Measurements from ENCODE around the gene XPC.

Gene XPC

GRCh38 chr3:14144423-14145075, 33.9 kb downstream of the XPC start:
- TF ChIP-seq FOXK2 (IDR thresholded peaks at IDR 0.05) = no peak
- TF ChIP-seq PKNOX1 (IDR thresholded peaks at IDR 0.05) = peak; percentile 57
- no peak for TF ChIP-seq NFRKB (IDR thresholded peaks at IDR 0.05)
- peak; percentile 67 for DNase-seq (ENCODE audit: extremely low spot score)
- CTCF ChIA-PET = interaction anchor here (0.6 to 0.7 kb wide), 2 partner anchors 45 to 692 kb away, joined by 3 to 4 read pairs; no protein-coding TSS in a partner anchor
- POLR2A ChIA-PET = interaction anchor here (0.9 kb wide), 1 partner anchor 34 kb away, joined by 5 read pairs; the partner anchor contains the start of genes LSM3 and XPC

DNA sequence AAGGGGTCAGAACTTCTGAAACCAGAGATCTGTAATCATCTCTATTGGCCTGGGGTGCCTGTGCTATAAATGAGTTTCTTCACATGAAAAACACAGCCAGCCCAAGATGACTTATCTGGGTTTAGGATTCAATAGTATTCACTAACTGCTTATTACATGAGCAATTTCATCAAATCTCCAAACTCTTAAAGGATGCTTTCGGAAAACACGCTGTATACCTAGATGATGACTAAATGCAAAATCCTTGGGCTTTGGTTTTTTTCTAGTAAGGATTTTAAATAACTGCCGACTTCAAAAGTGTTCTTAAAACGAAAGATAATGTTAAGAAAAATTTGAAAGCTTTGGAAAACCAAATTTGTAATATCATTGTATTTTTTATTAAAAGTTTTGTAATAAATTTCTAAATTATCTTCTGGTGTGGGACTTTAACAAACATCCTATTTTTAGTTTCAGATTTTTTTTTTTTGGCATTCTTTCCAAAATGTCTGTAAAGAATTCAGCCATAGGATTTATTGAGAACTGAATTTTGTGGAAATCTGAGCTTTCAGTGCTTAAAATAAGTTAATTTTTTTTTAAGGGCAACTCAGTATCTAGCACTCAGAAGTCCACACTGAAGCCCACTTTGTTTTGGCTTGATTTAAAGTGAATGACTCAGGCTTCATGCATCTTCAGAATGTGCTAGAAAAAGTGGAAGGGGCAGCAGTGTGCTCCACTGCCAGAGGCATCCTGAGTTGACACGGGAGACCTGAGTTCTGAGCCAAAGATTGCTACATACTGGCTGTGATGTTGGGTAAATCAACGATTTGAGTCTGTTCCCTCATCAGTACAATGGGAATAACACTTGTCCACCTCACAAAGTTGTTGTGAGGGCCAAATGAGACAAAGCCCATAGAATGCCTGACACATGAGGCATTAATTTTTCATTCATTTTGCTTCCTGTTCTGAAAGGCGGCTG, 34.9 kb downstream of the XPC start:
- POLR2A ChIA-PET = no interaction called here
- TF ChIP-seq ZNF384 (IDR thresholded peaks at IDR 0.05) (no peak), BHLHE40 (IDR thresholded peaks at IDR 0.05; ENCODE audit: borderline replicate concordance) (no peak), FOXK2 (IDR thresholded peaks at IDR 0.05) (no peak), ARNT (IDR thresholded peaks at IDR 0.05) (no peak), HDGF (IDR thresholded peaks at IDR 0.05; ENCODE audit: borderline replicate concordance) (no peak), ELF4 (IDR thresholded peaks at IDR 0.05) (no peak), L3MBTL2 (conservative IDR thresholded peaks at IDR 0.05) (no peak), FOXM1 (IDR thresholded peaks at IDR 0.05; ENCODE audit: borderline replicate concordance) (no peak), FOXA1 (IDR thresholded peaks at IDR 0.05) (no peak), SUZ12 (IDR thresholded peaks at IDR 0.05) (no peak), PKNOX1 (IDR thresholded peaks at IDR 0.05) (no peak), LEF1 (IDR thresholded peaks at IDR 0.05; ENCODE audit: borderline replicate concordance) (no peak), TARDBP (IDR thresholded peaks at IDR 0.05) (no peak), SP1 (IDR thresholded peaks at IDR 0.05) (no peak), CTBP1 (IDR thresholded peaks at IDR 0.05; ENCODE audit: borderline replicate concordance) (no peak), NFRKB (IDR thresholded peaks at IDR 0.05) (no peak)

DNA sequence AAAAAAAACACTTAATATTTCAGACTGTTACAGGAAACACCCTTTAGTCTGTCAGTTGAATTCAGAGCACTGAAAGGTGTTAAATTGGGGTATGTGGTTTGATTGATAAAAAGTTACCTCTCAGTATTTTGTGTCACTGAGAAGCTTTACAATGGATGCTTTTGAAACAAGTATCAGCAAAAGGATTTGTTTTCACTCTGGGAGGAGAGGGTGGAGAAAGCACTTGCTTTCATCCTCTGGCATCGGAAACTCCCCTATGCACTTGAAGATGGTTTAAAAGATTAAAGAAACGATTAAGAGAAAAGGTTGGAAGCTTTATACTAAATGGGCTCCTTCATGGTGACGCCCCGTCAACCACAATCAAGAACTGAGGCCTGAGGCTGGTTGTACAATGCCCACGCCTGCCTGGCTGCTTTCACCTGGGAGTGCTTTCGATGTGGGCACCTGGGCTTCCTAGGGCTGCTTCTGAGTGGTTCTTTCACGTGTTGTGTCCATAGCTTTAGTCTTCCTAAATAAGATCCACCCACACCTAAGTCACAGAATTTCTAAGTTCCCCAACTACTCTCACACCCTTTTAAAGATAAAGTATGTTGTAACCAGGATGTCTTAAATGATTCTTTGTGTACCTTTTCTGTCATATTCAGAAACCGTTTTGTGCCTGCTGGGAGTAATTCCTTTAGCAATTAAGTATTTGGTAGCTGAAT, 35.7 kb downstream of the XPC start:
- ChIA-PET POLR2A (no interaction called here), CTCF (interaction anchor here (0.8 kb wide), 1 partner anchor 247 kb away, joined by 3 read pairs; no protein-coding TSS in a partner anchor)
- TF ChIP-seq SP1 (IDR thresholded peaks at IDR 0.05) (no peak), NFRKB (IDR thresholded peaks at IDR 0.05) (no peak), FOXA1 (IDR thresholded peaks at IDR 0.05) (no peak), TARDBP (IDR thresholded peaks at IDR 0.05) (no peak), L3MBTL2 (conservative IDR thresholded peaks at IDR 0.05) (no peak), ARNT (IDR thresholded peaks at IDR 0.05) (no peak), HDGF (IDR thresholded peaks at IDR 0.05; ENCODE audit: borderline replicate concordance) (no peak), LEF1 (IDR thresholded peaks at IDR 0.05; ENCODE audit: borderline replicate concordance) (no peak), ZNF384 (IDR thresholded peaks at IDR 0.05) (no peak), CTBP1 (IDR thresholded peaks at IDR 0.05; ENCODE audit: borderline replicate concordance) (no peak), BHLHE40 (IDR thresholded peaks at IDR 0.05; ENCODE audit: borderline replicate concordance) (no peak), ELF4 (IDR thresholded peaks at IDR 0.05) (no peak), PKNOX1 (IDR thresholded peaks at IDR 0.05) (no peak), FOXM1 (IDR thresholded peaks at IDR 0.05; ENCODE audit: borderline replicate concordance) (no peak), SUZ12 (IDR thresholded peaks at IDR 0.05) (no peak)
- DNase-seq (ENCODE audit: extremely low spot score) = no peak

More for the DNA sequence above, 34.9 kb downstream of the XPC start:
- DNase-seq (ENCODE audit: extremely low spot score) = no peak
- CTCF ChIA-PET = no interaction called here

DNA sequence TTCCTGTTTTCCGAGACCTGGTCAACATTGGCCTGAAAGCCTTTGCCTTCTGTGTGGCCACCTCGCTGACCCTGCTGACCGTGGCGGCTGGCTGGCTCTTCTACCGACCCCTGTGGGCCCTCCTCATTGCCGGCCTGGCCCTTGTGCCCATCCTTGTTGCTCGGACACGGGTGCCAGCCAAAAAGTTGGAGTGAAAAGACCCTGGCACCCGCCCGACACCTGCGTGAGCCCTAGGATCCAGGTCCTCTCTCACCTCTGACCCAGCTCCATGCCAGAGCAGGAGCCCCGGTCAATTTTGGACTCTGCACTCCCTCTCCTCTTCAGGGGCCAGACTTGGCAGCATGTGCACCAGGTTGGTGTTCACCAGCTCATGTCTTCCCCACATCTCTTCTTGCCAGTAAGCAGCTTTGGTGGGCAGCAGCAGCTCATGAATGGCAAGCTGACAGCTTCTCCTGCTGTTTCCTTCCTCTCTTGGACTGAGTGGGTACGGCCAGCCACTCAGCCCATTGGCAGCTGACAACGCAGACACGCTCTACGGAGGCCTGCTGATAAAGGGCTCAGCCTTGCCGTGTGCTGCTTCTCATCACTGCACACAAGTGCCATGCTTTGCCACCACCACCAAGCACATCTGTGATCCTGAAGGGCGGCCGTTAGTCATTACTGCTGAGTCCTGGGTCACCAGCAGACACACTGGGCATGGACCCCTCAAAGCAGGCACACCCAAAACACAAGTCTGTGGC, 36.6 kb downstream of the XPC start:
- DNase-seq (ENCODE audit: extremely low spot score) = no peak
- POLR2A ChIA-PET = no interaction called here
- CTCF ChIA-PET = no interaction called here
- TF ChIP-seq FOXM1 (IDR thresholded peaks at IDR 0.05; ENCODE audit: borderline replicate concordance) = no peak
- TF ChIP-seq SP1 (IDR thresholded peaks at IDR 0.05) = no peak
- TF ChIP-seq ARNT (IDR thresholded peaks at IDR 0.05) = no peak
- no peak for TF ChIP-seq L3MBTL2 (conservative IDR thresholded peaks at IDR 0.05)

DNA sequence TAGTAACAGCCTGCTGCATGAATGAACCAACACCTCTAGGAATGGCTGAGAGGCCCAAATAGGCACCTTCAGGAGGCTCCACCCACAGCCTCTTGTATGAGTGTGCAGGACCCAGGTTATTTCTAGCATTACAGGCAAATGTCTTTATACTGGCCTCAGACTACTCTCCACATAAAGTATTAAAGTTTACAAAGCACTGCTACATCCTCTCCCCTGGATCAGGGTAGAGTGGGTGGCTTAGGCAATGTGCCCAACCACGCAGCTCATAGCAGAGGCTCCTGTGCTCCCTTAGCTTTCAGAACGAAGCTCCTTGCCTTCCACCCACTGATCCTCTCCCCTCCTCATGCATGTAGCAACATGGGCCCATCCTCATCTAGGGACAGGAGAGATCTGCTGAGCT, 37.3 kb downstream of the XPC start:
- CTCF ChIA-PET = no interaction called here
- no peak for DNase-seq (ENCODE audit: extremely low spot score)
- POLR2A ChIA-PET = no interaction called here
- no peak for TF ChIP-seq NFRKB (IDR thresholded peaks at IDR 0.05)
- no peak for TF ChIP-seq TARDBP (IDR thresholded peaks at IDR 0.05)
- TF ChIP-seq LEF1 (IDR thresholded peaks at IDR 0.05; ENCODE audit: borderline replicate concordance) = no peak
- no peak for TF ChIP-seq SP1 (IDR thresholded peaks at IDR 0.05)
- no peak for TF ChIP-seq SUZ12 (IDR thresholded peaks at IDR 0.05)
- no peak for TF ChIP-seq FOXA1 (IDR thresholded peaks at IDR 0.05)
- no peak for TF ChIP-seq ZNF384 (IDR thresholded peaks at IDR 0.05)
- no peak for TF ChIP-seq HDGF (IDR thresholded peaks at IDR 0.05; ENCODE audit: borderline replicate concordance)
- no peak for TF ChIP-seq ARNT (IDR thresholded peaks at IDR 0.05)
- TF ChIP-seq ELF4 (IDR thresholded peaks at IDR 0.05) = no peak
- no peak for TF ChIP-seq CTBP1 (IDR thresholded peaks at IDR 0.05; ENCODE audit: borderline replicate concordance)
- no peak for TF ChIP-seq L3MBTL2 (conservative IDR thresholded peaks at IDR 0.05)
- no peak for TF ChIP-seq PKNOX1 (IDR thresholded peaks at IDR 0.05)
- no peak for TF ChIP-seq FOXK2 (IDR thresholded peaks at IDR 0.05)
- TF ChIP-seq FOXM1 (IDR thresholded peaks at IDR 0.05; ENCODE audit: borderline replicate concordance) = no peak

All from HEK293T (cell line).